ENCODE data around the gene NUSAP1. TPM values are rescaled to one million over a fixed set of nuclear protein-coding genes. Genes with fewer than 3 reads are reported as not detected.
"Not testable (repeated sequence)": the region's sequence is repeated elsewhere in the genome, so short reads cannot be mapped to it uniquely, and the experiment has no call there.

Gene NUSAP1
- polyA plus RNA-seq, 4 donors = 4.6 to 37.2 (median 19.9) TPM

DNA sequence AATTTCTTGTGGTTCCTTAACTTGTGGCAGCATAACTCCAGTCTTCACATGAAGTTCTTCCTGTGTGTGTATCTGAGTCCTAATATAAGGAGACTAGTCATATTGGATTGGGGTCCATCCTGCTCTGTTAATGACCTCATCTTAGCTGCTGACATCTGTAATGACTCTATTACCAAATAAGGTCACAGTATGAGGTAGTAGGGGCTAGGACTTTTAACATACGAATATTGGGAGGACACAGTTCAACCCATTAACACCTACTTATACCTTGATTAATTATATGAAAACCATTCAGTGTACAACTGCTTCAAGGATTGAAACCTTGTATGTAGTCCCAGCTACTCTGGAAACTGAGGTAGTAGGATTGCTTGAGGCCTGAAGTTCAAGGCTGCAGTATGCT is 44.2 kb upstream of the NUSAP1 start:
- Histone ChIP-seq H3K36me3 (ENCODE audit: control insufficient read depth in 3 of 3, insufficient read depth in 2 of 3, low read depth in 1 of 3, low read length in 3 of 3) (peaks cover 5 to 40% (median 11%) of the 10 kb centered on the region in 3 donors), H3K4me3 (ENCODE audit: low read depth in 1 of 3, low read length in 3 of 3) (no peak overlapping the region), H3K4me1 (ENCODE audit: control insufficient read depth in 3 of 3, insufficient read depth in 2 of 3, low read depth in 1 of 3, low read length in 2 of 3) (peaks cover 0 to 5% (median 5%) of the 10 kb centered on the region in 3 donors), H3K27me3 (ENCODE audit: control insufficient read depth in 3 of 3, insufficient read depth in 3 of 3, low read length in 3 of 3) (no peaks in the 10 kb centered on the region), H3K9me3 (ENCODE audit: control insufficient read depth in 2 of 2, insufficient read depth in 1 of 2, low read depth in 1 of 2, low read length in 1 of 2) (no peaks in the 10 kb centered on the region), H3K27ac (ENCODE audit: low read depth in 1 of 3, low read length in 2 of 3) (no peak overlapping the region)
- DNase-seq = no peak
- FAIRE-seq = no peak
- 73 to 88% (median 85%) methylated on average over 1 of the region's 1 CpG for WGBS, 3 donors

DNA sequence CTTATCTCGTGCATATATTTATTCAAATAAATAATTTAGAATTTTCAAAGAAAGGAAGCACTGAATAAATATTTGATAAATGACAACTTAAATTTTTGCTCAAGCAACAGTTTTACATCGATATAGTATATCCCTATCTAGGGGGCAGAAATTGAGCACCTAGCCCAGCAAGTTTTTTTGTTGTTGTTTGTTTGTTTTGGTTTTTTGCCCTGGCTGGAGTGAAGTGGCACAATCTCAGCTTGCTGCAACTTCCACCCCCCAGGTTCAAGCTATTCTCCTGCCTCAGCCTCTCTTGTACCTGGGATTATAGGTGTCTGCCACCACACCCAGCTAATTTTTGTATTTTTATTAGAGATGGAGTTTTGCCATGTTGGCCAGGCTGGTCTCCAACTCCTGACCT is 42.7 kb upstream of the NUSAP1 start:
- Histone ChIP-seq H3K27ac (ENCODE audit: low read depth in 1 of 3, low read length in 2 of 3) (no peak overlapping the region), H3K4me3 (ENCODE audit: low read depth in 1 of 3, low read length in 3 of 3) (no peak overlapping the region), H3K9me3 (ENCODE audit: control insufficient read depth in 2 of 2, insufficient read depth in 1 of 2, low read depth in 1 of 2, low read length in 1 of 2) (no peaks in the 10 kb centered on the region), H3K4me1 (ENCODE audit: control insufficient read depth in 3 of 3, insufficient read depth in 2 of 3, low read depth in 1 of 3, low read length in 2 of 3) (peaks cover 0 to 5% (median 5%) of the 10 kb centered on the region in 3 donors), H3K27me3 (ENCODE audit: control insufficient read depth in 3 of 3, insufficient read depth in 3 of 3, low read length in 3 of 3) (no peaks in the 10 kb centered on the region), H3K36me3 (ENCODE audit: control insufficient read depth in 3 of 3, insufficient read depth in 2 of 3, low read depth in 1 of 3, low read length in 3 of 3) (peaks cover 5 to 45% (median 11%) of the 10 kb centered on the region in 3 donors)
- no peak for DNase-seq
- WGBS, 3 donors = 87 to 91% (median 88%) methylated on average over 2 of the region's 2 CpGs
- FAIRE-seq = no peak

DNA sequence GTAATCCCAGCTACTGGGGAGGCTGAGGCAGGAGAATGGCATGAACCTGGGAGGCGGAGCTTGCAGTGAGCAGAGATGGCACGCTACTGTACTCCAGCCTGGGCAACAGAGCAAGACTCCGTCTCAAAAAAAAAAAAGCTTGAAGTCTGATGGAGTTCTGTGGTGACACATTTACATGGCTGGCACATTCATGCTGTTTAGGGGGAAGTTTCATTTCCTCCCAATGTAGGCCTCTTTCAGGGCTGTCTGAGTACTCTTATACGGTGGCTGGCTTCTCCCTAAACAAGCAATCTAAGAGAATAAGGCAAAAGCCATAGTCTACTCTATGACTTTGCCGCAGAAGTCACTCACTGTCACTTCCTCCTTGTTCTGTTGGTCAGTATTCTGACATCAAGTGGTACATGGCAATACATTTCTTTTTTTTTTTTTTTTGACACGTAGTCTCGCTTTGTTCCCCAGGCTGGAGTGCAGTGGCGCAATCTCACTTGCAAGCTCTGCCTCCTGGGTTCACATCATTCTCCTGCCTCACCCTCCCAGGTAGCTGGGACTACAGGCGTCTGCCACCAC is 41.5 kb upstream of the NUSAP1 start:
- DNase-seq (no peak), FAIRE-seq (no peak)
- H3K4me1 ChIP-seq (ENCODE audit: control insufficient read depth in 3 of 3, insufficient read depth in 2 of 3, low read depth in 1 of 3, low read length in 2 of 3) = no peaks in the 10 kb centered on the region
- no peaks in the 10 kb centered on the region for H3K9me3 ChIP-seq (ENCODE audit: control insufficient read depth in 2 of 2, insufficient read depth in 1 of 2, low read depth in 1 of 2, low read length in 1 of 2)
- WGBS, 3 donors = 80 to 92% (median 86%) methylated on average over 9 of the region's 9 CpGs
- H3K36me3 ChIP-seq (ENCODE audit: control insufficient read depth in 3 of 3, insufficient read depth in 2 of 3, low read depth in 1 of 3, low read length in 3 of 3) = peaks cover 5 to 50% (median 9%) of the 10 kb centered on the region in 3 donors
- H3K27me3 ChIP-seq (ENCODE audit: control insufficient read depth in 3 of 3, insufficient read depth in 3 of 3, low read length in 3 of 3) = no peaks in the 10 kb centered on the region
- peak overlapping the region in 1 of 3 donors; percentile 57 for H3K27ac ChIP-seq (ENCODE audit: low read depth in 1 of 3, low read length in 2 of 3)
- no peak overlapping the region for H3K4me3 ChIP-seq (ENCODE audit: low read depth in 1 of 3, low read length in 3 of 3)

DNA sequence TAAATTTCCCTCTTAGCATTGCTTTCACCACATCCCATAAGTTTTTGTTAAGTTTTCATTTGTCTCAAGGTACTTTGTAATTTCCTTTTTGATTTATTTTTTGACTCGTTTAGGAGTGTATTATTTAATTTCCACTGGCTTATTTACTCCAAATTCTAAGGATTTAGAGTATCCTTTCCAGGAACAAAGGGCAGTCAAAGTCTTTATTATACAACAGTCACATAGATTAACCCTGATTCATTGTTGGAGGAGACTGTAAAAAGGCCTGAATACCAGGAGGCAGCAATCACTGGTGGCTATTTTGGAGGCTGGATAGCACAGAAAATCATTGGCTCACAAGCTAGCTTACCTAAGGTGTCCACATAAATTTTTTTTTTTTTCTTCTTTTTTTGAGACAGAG is 40.2 kb upstream of the NUSAP1 start:
- WGBS, 3 donors = 24 to 48% (median 45%) methylated on average over 1 of the region's 1 CpG
- no peaks in the 10 kb centered on the region for H3K4me1 ChIP-seq (ENCODE audit: control insufficient read depth in 3 of 3, insufficient read depth in 2 of 3, low read depth in 1 of 3, low read length in 2 of 3)
- FAIRE-seq = no peak

DNA sequence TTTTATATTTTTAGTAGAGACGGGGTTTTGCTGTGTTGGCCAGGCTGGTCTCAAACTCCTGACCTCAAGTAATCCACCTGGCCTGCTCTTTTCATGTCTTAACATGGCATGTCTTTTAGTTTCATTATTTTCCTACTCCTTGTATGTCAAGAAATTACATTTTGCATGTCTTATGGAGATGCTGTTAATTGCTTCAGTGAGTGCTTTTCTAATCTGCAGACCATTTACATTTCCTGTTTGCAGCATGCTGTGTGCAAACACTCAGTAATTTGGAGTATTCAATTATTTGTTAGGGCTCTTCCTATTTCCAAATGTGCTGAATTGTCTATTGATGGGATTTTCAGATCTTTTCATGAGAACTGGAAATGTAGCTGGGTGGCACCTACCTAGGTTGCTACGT is 31.5 kb upstream of the NUSAP1 start:
- H3K4me3 ChIP-seq (ENCODE audit: low read depth in 1 of 3, low read length in 3 of 3); H3K27ac ChIP-seq (ENCODE audit: low read depth in 1 of 3, low read length in 2 of 3); H3K27me3 ChIP-seq (ENCODE audit: control insufficient read depth in 3 of 3, insufficient read depth in 3 of 3, low read length in 3 of 3); H3K9me3 ChIP-seq (ENCODE audit: control insufficient read depth in 2 of 2, insufficient read depth in 1 of 2, low read depth in 1 of 2, low read length in 1 of 2); H3K4me1 ChIP-seq (ENCODE audit: control insufficient read depth in 3 of 3, insufficient read depth in 2 of 3, low read depth in 1 of 3, low read length in 2 of 3); FAIRE-seq; DNase-seq: not testable (repeated sequence)
- H3K36me3 ChIP-seq (ENCODE audit: control insufficient read depth in 3 of 3, insufficient read depth in 2 of 3, low read depth in 1 of 3, low read length in 3 of 3) = peaks cover 1 to 20% (median 6%) of the 10 kb centered on the region in 3 donors
- 92 to 100% (median 95%) methylated on average over 2 of the region's 2 CpGs for WGBS, 3 donors

More for the DNA sequence above, 40.2 kb upstream of the NUSAP1 start:
- Histone ChIP-seq H3K27ac (ENCODE audit: low read depth in 1 of 3, low read length in 2 of 3) (peak overlapping the region in 1 of 3 donors; percentile 58), H3K36me3 (ENCODE audit: control insufficient read depth in 3 of 3, insufficient read depth in 2 of 3, low read depth in 1 of 3, low read length in 3 of 3) (peaks cover 6 to 52% (median 8%) of the 10 kb centered on the region in 3 donors), H3K4me3 (ENCODE audit: low read depth in 1 of 3, low read length in 3 of 3) (no peak overlapping the region), H3K27me3 (ENCODE audit: control insufficient read depth in 3 of 3, insufficient read depth in 3 of 3, low read length in 3 of 3) (no peaks in the 10 kb centered on the region), H3K9me3 (ENCODE audit: control insufficient read depth in 2 of 2, insufficient read depth in 1 of 2, low read depth in 1 of 2, low read length in 1 of 2) (no peaks in the 10 kb centered on the region)
- DNase-seq = no peak

DNA sequence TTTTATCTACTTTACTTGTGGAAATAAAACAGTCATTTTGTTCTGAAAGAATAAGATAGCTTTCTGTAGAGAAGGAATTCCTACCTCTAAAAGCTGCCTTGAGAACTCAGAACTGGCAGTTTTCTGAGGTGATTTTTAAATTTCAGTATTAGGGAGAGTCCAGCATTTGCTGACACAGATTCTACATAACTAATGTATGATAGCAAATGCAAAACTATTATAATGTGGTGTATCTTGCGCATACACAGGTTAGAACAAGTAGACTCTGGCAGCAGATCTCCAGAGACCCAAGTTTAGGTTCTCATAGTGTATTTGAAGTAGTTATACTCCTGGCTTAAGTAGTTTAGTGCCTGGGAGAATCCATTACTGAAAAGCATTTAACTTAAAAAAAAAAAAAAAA is 31.1 kb upstream of the NUSAP1 start:
- WGBS, 3 donors = 100% methylated on average over 1 of the region's 1 CpG
- Histone ChIP-seq H3K27me3 (ENCODE audit: control insufficient read depth in 3 of 3, insufficient read depth in 3 of 3, low read length in 3 of 3) (no peaks in the 10 kb centered on the region), H3K9me3 (ENCODE audit: control insufficient read depth in 2 of 2, insufficient read depth in 1 of 2, low read depth in 1 of 2, low read length in 1 of 2) (no peaks in the 10 kb centered on the region), H3K36me3 (ENCODE audit: control insufficient read depth in 3 of 3, insufficient read depth in 2 of 3, low read depth in 1 of 3, low read length in 3 of 3) (peaks cover 1 to 17% (median 6%) of the 10 kb centered on the region in 3 donors), H3K4me3 (ENCODE audit: low read depth in 1 of 3, low read length in 3 of 3) (no peak overlapping the region), H3K4me1 (ENCODE audit: control insufficient read depth in 3 of 3, insufficient read depth in 2 of 3, low read depth in 1 of 3, low read length in 2 of 3) (no peaks in the 10 kb centered on the region), H3K27ac (ENCODE audit: low read depth in 1 of 3, low read length in 2 of 3) (no peak overlapping the region)
- FAIRE-seq (no peak), DNase-seq (no peak)

DNA sequence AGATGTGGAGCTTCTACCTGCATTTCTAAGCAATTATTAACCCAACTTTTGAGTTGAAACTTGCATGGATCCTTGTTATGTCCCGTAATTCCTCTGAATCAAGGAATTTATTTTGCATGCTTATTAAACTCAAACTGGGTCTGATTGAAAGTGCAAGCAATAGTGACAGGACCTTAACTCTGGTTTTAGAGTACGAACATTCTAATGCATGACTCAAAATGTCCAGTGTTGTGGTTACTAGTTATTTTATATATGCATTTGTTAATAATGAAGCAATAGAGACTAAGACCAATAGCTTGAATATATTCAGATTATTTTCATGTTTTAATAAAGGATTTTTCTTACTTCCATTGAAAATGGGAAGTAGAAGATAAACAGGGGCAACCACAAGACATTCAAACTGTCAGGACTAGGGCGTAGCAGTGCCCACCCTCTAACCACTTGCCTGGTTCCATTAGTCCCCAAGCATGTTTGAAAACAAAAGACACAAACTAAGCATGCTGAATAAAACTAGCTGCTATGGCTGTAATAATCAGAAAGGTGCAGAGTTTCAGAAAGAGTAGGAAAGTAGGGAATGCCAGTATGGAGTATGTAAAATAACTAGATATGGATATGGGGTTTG is 28.4 kb upstream of the NUSAP1 start:
- WGBS, 3 donors = 83 to 92% (median 88%) methylated on average over 3 of the region's 3 CpGs
- Histone ChIP-seq H3K27me3 (ENCODE audit: control insufficient read depth in 3 of 3, insufficient read depth in 3 of 3, low read length in 3 of 3) (no peaks in the 10 kb centered on the region), H3K27ac (ENCODE audit: low read depth in 1 of 3, low read length in 2 of 3) (no peak overlapping the region), H3K4me1 (ENCODE audit: control insufficient read depth in 3 of 3, insufficient read depth in 2 of 3, low read depth in 1 of 3, low read length in 2 of 3) (no peaks in the 10 kb centered on the region), H3K4me3 (ENCODE audit: low read depth in 1 of 3, low read length in 3 of 3) (no peak overlapping the region), H3K36me3 (ENCODE audit: control insufficient read depth in 3 of 3, insufficient read depth in 2 of 3, low read depth in 1 of 3, low read length in 3 of 3) (peaks cover 0 to 11% (median 1%) of the 10 kb centered on the region in 3 donors), H3K9me3 (ENCODE audit: control insufficient read depth in 2 of 2, insufficient read depth in 1 of 2, low read depth in 1 of 2, low read length in 1 of 2) (no peaks in the 10 kb centered on the region)
- FAIRE-seq (no peak), DNase-seq (no peak)

DNA sequence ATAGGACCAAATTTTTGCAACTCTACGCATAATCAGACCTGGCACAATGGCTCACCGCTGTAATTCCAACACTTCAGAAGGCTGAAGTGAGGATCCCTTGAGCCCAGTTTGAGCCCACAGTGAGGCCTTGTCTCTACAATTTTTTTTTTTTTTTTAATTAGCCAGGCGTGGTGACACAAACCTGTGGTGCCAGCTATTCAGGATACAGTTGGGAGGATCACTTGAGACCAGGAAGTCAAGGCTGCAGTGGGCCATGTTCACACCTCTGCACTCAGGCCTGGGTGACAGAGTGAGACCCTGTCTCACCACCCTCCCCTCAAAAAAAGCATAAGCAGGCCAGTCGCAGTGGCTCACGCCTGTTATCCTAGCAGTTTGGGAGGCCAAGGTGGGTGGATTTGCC is 25.0 kb upstream of the NUSAP1 start:
- no peaks in the 10 kb centered on the region for H3K4me1 ChIP-seq (ENCODE audit: control insufficient read depth in 3 of 3, insufficient read depth in 2 of 3, low read depth in 1 of 3, low read length in 2 of 3)
- H3K36me3 ChIP-seq (ENCODE audit: control insufficient read depth in 3 of 3, insufficient read depth in 2 of 3, low read depth in 1 of 3, low read length in 3 of 3) = peaks cover 0 to 31% (median 0%) of the 10 kb centered on the region in 3 donors
- no peak overlapping the region for H3K4me3 ChIP-seq (ENCODE audit: low read depth in 1 of 3, low read length in 3 of 3)
- DNase-seq (no peak), FAIRE-seq (no peak)
- H3K27me3 ChIP-seq (ENCODE audit: control insufficient read depth in 3 of 3, insufficient read depth in 3 of 3, low read length in 3 of 3) = no peaks in the 10 kb centered on the region
- H3K9me3 ChIP-seq (ENCODE audit: control insufficient read depth in 2 of 2, insufficient read depth in 1 of 2, low read depth in 1 of 2, low read length in 1 of 2) = no peaks in the 10 kb centered on the region
- H3K27ac ChIP-seq (ENCODE audit: low read depth in 1 of 3, low read length in 2 of 3) = no peak overlapping the region
- 90 to 93% (median 91%) methylated on average over 5 of the region's 5 CpGs for WGBS, 3 donors

Measured in small intestine (tissue), 7 donors.